Keratinocyte (primary cell): ENCODE results near the gene TSC1. TPM values are rescaled to one million over a fixed set of nuclear protein-coding genes. Genes with fewer than 3 reads are reported as not detected.

Experiments
- DNase-seq: peaks from one replicate; pipeline ENCODE4 v3.0.0-alpha.2; 2011; ENCODE audit warnings: low read depth, missing footprints, low spot score
- FAIRE-seq: peaks from 2 replicates; lab custom pipeline; 2011; peaks lifted over from hg19 to GRCh38; lab: Jason Lieb, UNC
- H2AFZ ChIP-seq: 2 replicates; pipeline ENCODE4 v1.6.0; 2012; ENCODE audit warnings: low read length, control low read depth, inconsistent platforms; ENCODE audit not compliant: control insufficient read depth
- H3K27ac ChIP-seq: 2 replicates; pipeline ENCODE4 v1.5.1; 2011; ENCODE audit warnings: low read length; ENCODE audit not compliant: control insufficient read depth, insufficient read depth
- H3K27me3 ChIP-seq: 3 replicates; pipeline ENCODE4 v1.6.0; 2011; ENCODE audit warnings: low read length; ENCODE audit not compliant: control insufficient read depth, insufficient read depth; ENCODE audit errors: extremely low read depth
- H3K36me3 ChIP-seq, 2 experiments: 2 replicates in 1 of 2; 3 replicates in 1 of 2; pipeline ENCODE4 v1.5.1; 2011; ENCODE audit warnings: low read length in 2 of 2, mild to moderate bottlenecking in 1 of 2; ENCODE audit not compliant: control insufficient read depth in 2 of 2, insufficient read depth in 2 of 2; ENCODE audit errors: extremely low read depth in 1 of 2
- H3K4me1 ChIP-seq: 3 replicates; pipeline ENCODE4 v1.5.1; 2011; ENCODE audit warnings: low read length; ENCODE audit not compliant: control insufficient read depth, insufficient read depth; ENCODE audit errors: extremely low read depth
- H3K4me2 ChIP-seq: 3 replicates; pipeline ENCODE4 v1.6.0; 2011; ENCODE audit warnings: low read depth, low read length; ENCODE audit not compliant: control insufficient read depth, insufficient read depth; ENCODE audit errors: extremely low read depth
- H3K4me3 ChIP-seq, 3 experiments: fragments of 200-600 bp in 1 of 3; sonication (generic) in 1 of 3; 2 replicates in 2 of 3; 3 replicates in 1 of 3; pipeline ENCODE4 v1.5.1; 2011 to 2016; ENCODE audit warnings: low read length in 3 of 3, mild to moderate bottlenecking in 3 of 3, control low read depth in 2 of 3, inconsistent platforms in 1 of 3, low read depth in 1 of 3, mixed read lengths in 1 of 3, mixed run types in 1 of 3, moderate library complexity in 1 of 3; ENCODE audit not compliant: control insufficient read depth in 2 of 3, insufficient read depth in 2 of 3; ENCODE audit errors: extremely low read depth in 1 of 3
- H3K79me2 ChIP-seq: 2 replicates; pipeline ENCODE4 v1.6.0; 2012; ENCODE audit warnings: low read length; ENCODE audit not compliant: control insufficient read depth, insufficient read depth
- H3K9ac ChIP-seq: 3 replicates; pipeline ENCODE4 v1.6.0; 2011; ENCODE audit warnings: low read length; ENCODE audit not compliant: control insufficient read depth, insufficient read depth; ENCODE audit errors: extremely low read depth
- H3K9me1 ChIP-seq: 3 replicates; pipeline ENCODE4 v1.6.0; 2011; ENCODE audit warnings: low read length; ENCODE audit not compliant: control insufficient read depth, insufficient read depth; ENCODE audit errors: extremely low read depth
- H3K9me3 ChIP-seq: 2 replicates; pipeline ENCODE4 v1.5.1; 2012; ENCODE audit warnings: low read depth, low read length; ENCODE audit not compliant: control insufficient read depth
- H4K20me1 ChIP-seq: 3 replicates; pipeline ENCODE4 v1.6.0; 2011; ENCODE audit warnings: low read length; ENCODE audit not compliant: control insufficient read depth, insufficient read depth; ENCODE audit errors: extremely low read depth
- CTCF ChIP-seq, 3 experiments: IDR thresholded peaks in 1 of 3; conservative IDR thresholded peaks in 1 of 3; optimal IDR thresholded peaks in 1 of 3; 2 replicates in 2 of 3; 3 replicates in 1 of 3; pipeline versions ENCODE3 to v1.5.1; 2011; ENCODE audit warnings: low read length in 3 of 3, mild to moderate bottlenecking in 3 of 3, moderate library complexity in 2 of 3, control low read depth in 1 of 3, inconsistent platforms in 1 of 3; ENCODE audit not compliant: insufficient read depth in 2 of 3; ENCODE audit errors: extremely low read depth in 1 of 3
- EZH2 ChIP-seq: IDR thresholded peaks from one replicate; pipeline ENCODE4 v1.6.1; 2012; ENCODE audit warnings: inconsistent platforms, mild to moderate bottlenecking, low read length, moderate library complexity
- dilution Hi-C: fragments of 300-500 bp; cut with MboI; formaldehyde crosslinking; loops from one replicate; pipeline ENCODE4 v1.7.0; 2020; ENCODE audit warnings: low sequenced_read_pairs; ENCODE audit not compliant: extremely low pct_ligation_motif_present
- polyA plus RNA-seq, 5 experiments: library from polyadenylated mRNA; depleted of rRNA in 3 of 5; stranded (reverse) in 3 of 5; stranded (forward) in 1 of 5; unstranded in 1 of 5; fragments of >200 nt; gene quantifications; 1 replicate in 1 of 5; 2 replicates in 3 of 5; 3 replicates in 1 of 5; pipeline versions ENCODE4 v1.2.1 to v1.2.3, GENCODE V29; 2011 to 2012; ENCODE audit warnings: missing spikeins in 2 of 5, low read depth in 1 of 5, low replicate concordance in 1 of 5

Gene TSC1
- polyA plus RNA-seq, 1 donor (not counting 4 experiments of a cell fraction or from before 2014, with no cell fraction given), result 26.1 TPM

GRCh38 chr9:132957805-132958204 is 13.4 kb upstream of the TSC1 start:
- no peak overlapping the region for H2AFZ ChIP-seq
- no peaks in the 10 kb centered on the region for H4K20me1 ChIP-seq
- H3K79me2 ChIP-seq, result no peaks in the 10 kb centered on the region
- H3K4me2 ChIP-seq, result no peak overlapping the region
- no peak for FAIRE-seq
- no peaks in the 10 kb centered on the region for H3K9me1 ChIP-seq
- H3K27me3 ChIP-seq, result no peaks in the 10 kb centered on the region
- H3K4me3 ChIP-seq, result no peak overlapping the region
- no peak overlapping the region for H3K9ac ChIP-seq
- H3K4me1 ChIP-seq, result no peaks in the 10 kb centered on the region
- no peaks in the 10 kb centered on the region for H3K36me3 ChIP-seq
- no peak overlapping the region for H3K27ac ChIP-seq
- no peak for TF ChIP-seq EZH2
- no peak for DNase-seq
- no peaks in the 10 kb centered on the region for H3K9me3 ChIP-seq
- dilution Hi-C loops, result no loop called here

GRCh38 chr9:132955768-132956167 is 11.4 kb upstream of the TSC1 start:
- no peaks in the 10 kb centered on the region for H3K9me3 ChIP-seq
- FAIRE-seq (no peak), DNase-seq (no peak)
- H3K27me3 ChIP-seq, result no peaks in the 10 kb centered on the region
- no peak overlapping the region for H3K4me3 ChIP-seq
- H3K27ac ChIP-seq, result no peak overlapping the region
- dilution Hi-C loops, result no loop called here
- H3K4me2 ChIP-seq, result no peak overlapping the region
- H4K20me1 ChIP-seq, result no peaks in the 10 kb centered on the region
- no peak for TF ChIP-seq EZH2
- no peak for TF ChIP-seq CTCF (optimal IDR thresholded peaks at IDR 0.05 in 1 of 3, IDR thresholded peaks at IDR 0.05 in 1 of 3, conservative IDR thresholded peaks at IDR 0.05 in 1 of 3; ENCODE audit: extremely low read depth in 1 of 3, insufficient read depth in 2 of 3, low read length in 3 of 3)
- H3K79me2 ChIP-seq, result no peaks in the 10 kb centered on the region
- H3K4me1 ChIP-seq, result no peaks in the 10 kb centered on the region
- H3K9ac ChIP-seq, result no peak overlapping the region
- no peaks in the 10 kb centered on the region for H3K9me1 ChIP-seq
- H2AFZ ChIP-seq, result no peak overlapping the region
- H3K36me3 ChIP-seq, result no peaks in the 10 kb centered on the region

- Histone ChIP-seq H3K9ac (no peak overlapping the region), H3K4me3 (no peak overlapping the region), H2AFZ (no peak overlapping the region), H3K4me2 (no peak overlapping the region), H3K27me3 (no peaks in the 10 kb centered on the region), H3K36me3 (no peaks in the 10 kb centered on the region), H4K20me1 (no peaks in the 10 kb centered on the region), H3K9me1 (no peaks in the 10 kb centered on the region), H3K79me2 (no peaks in the 10 kb centered on the region), H3K9me3 (no peaks in the 10 kb centered on the region), H3K27ac (no peak overlapping the region), H3K4me1 (no peaks in the 10 kb centered on the region)
- no peak for DNase-seq
- no peak for TF ChIP-seq CTCF (optimal IDR thresholded peaks at IDR 0.05 in 1 of 3, IDR thresholded peaks at IDR 0.05 in 1 of 3, conservative IDR thresholded peaks at IDR 0.05 in 1 of 3; ENCODE audit: extremely low read depth in 1 of 3, insufficient read depth in 2 of 3, low read length in 3 of 3)
- no peak for TF ChIP-seq EZH2
- dilution Hi-C loops, result no loop called here
- no peak for FAIRE-seq
Observed at GRCh38 chr9:132955123-132955522, 10.7 kb upstream of the TSC1 start.
